GM18858 (cell line): ENCODE results near the gene MCAT.

Experiments used
- ATAC-seq: cut with Tn5 transposase; IDR thresholded peaks from one replicate; pipeline ENCODE4 v1.9.1; 2021; ENCODE audit not compliant: unreplicated experiment

MCAT gene

DNA sequence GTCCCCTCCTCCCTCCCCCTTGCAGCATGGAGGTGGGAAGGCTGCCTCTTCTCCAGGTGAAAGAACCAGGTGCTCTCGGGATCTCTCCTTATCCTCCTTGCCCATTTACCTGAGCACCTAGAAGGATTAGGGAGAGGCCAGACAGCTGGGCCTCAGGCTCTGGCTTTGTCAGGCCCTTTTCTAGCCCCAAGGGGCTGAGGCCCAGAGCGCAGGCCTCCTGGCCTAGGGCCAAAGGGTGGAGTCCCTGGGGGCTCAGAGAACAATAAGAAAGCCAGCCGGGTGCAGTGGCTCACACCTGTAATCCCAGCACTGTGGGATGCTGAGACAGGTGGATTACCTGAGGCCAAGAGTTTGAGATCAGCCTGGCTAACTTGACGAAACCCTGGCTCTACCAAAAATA is 48.6 kb downstream of the MCAT start:
- ATAC-seq, result no peak

DNA sequence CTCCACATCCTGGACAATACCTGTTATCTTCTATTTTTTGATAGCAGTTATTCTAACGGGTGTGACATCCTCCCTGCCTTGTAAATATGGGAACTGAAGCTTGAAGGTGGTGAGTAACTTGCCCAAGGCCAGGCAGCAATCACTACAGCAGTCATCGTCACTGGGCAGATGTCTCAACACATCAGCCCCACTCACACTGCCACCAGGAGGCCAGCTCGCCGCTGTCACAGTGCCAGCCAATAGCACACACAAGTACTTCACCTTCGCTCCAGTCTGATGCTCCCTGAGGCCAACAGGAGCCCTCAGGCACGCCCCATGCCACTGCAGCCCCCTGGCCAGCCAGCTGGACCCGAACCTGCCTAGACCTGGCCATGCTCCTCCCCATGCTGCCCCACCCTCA is 49.1 kb downstream of the MCAT start:
- ATAC-seq, result no peak

DNA sequence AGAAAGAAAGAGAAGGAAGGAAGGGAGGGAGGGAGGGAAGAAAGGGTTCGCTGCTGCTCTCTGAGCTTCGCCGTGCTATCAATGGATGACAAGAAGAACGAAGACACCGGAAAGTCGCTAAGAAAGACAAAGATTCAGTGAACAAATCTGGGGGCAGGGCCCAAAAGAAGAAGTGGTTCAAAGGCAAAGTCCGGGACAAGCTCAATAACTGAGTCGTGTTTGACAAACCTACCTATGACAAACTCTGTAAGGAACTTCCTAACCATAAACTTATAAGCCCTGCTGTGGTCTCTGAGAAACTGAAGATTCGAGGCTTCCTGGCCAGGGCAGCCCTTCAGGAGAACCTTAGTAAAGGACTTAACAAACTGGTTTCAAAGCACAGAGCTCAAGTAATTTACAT is 51.1 kb downstream of the MCAT start:
- no peak for ATAC-seq

DNA sequence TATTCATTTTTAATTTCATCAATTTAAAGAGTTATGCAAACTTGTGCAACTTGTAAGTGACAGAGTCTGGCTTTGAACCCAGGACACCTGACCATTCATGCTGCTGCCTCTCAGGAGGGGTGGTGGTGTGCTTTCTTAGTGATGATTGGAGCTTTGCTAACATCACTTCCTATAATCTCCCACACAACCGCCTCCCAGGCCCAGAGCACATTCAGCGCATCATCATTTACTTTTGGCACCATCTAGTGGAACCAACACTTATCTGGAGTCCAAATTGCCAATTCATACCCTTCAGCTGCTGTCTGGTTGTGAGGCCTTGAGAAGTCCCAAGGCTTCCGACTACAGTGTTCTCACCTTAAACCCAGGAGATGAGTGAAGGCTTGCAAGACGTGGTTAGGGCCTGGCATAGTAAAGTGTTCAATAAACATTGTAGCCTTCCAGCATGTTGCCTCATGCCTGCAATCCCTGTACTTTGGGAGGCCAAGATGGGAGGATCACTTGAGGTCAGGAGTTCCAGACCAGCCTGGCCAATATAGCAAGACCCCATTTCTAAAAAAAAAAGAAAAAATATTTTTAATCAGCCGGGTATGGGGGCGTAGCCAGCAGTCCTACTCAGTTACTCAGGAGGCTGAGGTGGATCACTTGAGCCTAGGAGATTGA is 52.9 kb downstream of the MCAT start:
- no peak for ATAC-seq

DNA sequence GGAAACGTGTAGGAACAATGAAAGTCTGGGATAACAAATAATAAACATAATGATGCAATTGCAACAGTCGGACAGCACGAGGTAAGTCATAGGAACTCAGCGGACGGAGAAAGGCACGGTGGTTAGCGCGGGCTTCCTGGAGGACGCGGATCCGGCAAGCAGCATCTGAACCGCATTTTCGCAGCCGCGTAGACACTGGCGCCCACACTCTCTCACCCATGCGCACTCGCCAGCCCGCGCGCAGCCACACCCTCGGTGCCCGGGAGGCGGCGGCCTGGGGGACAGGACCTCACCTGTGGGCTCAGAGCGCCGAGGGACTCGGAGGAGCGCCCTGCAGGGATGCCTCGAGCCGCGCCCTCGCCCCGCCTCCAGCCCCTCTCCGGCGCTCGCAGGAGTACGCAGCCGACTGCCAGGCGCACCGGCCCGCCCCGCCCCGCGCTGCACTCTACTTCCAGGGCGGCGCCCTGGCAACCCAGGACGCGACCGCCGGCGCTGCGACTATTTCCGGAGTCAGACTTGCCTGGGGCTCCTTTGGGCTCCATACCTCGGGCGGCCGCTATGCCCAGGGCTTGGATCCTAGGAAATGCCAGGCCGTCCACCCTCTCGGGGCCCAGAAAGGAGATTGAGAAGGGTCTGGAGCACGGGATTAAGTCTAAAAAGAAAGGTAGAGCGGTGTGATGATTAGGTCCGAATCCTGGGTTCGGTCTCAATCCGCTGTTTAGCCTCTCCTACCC is 54.0 kb downstream of the MCAT start, which contains the start of gene TTLL1:
TTLL1 (minus strand) TSS at position 408 of the 734 bp plus-strand sequence. CDS start 13,805 bp downstream, outside the sequence.
- no peak for ATAC-seq

DNA sequence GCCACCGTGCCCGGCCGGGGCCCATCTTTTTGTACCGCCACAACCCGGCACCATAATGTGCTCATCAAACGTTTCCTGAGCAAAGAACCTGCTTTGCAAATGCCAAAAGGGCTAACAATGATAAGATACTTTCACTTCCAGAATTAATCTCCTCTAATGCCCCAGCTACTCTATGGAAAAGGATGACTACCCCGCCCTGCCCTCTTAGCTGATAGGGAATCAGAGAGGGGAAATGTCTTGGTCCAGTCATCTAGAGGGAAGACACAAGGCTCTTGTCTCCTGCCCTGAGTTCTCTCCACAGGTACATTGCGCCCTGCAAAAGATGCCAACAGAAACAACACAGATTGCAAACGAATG is 54.6 kb downstream of the MCAT start:
- ATAC-seq, result no peak

DNA sequence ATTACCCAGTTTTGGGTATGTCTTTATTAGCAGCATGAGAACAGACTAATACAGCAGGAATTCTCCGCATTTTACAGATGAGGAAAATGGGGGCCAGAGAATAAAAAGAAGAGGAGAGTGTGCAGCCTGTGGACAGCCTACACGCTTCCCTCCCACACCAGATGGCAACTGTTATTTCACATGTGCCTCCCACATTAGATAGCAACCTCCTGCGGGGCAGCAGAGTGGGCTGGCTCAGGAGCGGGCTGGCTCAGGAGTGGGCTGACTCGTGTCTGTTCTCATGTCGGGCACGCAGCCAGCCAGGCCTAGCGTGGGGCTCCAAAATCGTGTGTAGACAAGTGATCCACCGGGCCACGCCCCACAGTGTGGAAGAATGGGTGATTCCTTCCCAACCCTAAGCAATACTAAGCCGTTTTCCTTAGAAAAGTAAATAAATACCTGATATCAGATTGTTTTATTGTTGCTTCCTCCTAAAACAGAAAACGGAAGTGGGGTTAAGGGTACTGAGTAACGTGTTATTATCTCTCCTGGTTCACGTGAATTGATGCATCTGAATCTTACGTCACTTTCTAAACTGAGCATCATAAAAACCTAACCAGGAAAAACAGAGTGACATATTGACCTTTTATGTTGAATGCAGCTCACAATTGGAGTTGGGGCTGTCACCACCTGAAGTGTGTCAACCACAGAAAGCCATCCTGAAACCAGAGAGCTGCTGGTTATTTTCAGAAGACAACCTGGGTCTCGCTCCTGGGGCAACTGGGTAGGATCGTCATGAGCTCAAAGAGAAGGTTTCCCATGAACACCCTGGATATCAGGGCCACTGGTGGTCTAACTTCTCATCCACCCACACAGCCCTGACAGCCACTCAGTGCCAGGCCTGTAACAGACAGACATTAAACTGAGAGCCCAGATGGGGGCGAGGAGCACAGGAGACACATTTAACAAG is 57.3 kb downstream of the MCAT start:
- ATAC-seq, result no peak
